ENCODE results near the gene TTC9B.

The TTC9B gene

GRCh38 chr19:40257096-40257517, 38.9 kb upstream of the TTC9B start:
- no peak for TF ChIP-seq CTCF (conservative IDR thresholded peaks at IDR 0.05; ENCODE audit: low read depth)
- peak overlapping the region; percentile 61 for H3K27ac ChIP-seq
- ChIA-PET POLR2A (ENCODE audit: low non-redundant PET) (interaction anchor here (0.5 kb wide), 1 partner anchor 254 kb away, joined by 6 read pairs; no protein-coding TSS in a partner anchor), CTCF (interaction anchor here (0.6 kb wide), 1 partner anchor 16 kb away, joined by 3 read pairs; no protein-coding TSS in a partner anchor)
- peak; percentile 62 for DNase-seq (ENCODE audit: low spot score)

GRCh38 chr19:40256512-40256911, 38.3 kb upstream of the TTC9B start:
- no peak for TF ChIP-seq CTCF (conservative IDR thresholded peaks at IDR 0.05; ENCODE audit: low read depth)
- ChIA-PET CTCF (no interaction called here), POLR2A (ENCODE audit: low non-redundant PET) (interaction anchor here (0.5 kb wide), 1 partner anchor 254 kb away, joined by 6 read pairs; no protein-coding TSS in a partner anchor)
- H3K27ac ChIP-seq: peak overlapping the region; percentile 61
- no peak for DNase-seq (ENCODE audit: low spot score)

- ChIA-PET CTCF (no interaction called here), POLR2A (ENCODE audit: low non-redundant PET) (no interaction called here)
- TF ChIP-seq CTCF (conservative IDR thresholded peaks at IDR 0.05; ENCODE audit: low read depth): no peak
- H3K27ac ChIP-seq: no peak overlapping the region
- DNase-seq (ENCODE audit: low spot score): no peak
Measured at GRCh38 chr19:40255619-40256166, 37.5 kb upstream of the TTC9B start.

GRCh38 chr19:40254714-40255418, 36.7 kb upstream of the TTC9B start:
- no peak overlapping the region for H3K27ac ChIP-seq
- ChIA-PET POLR2A (ENCODE audit: low non-redundant PET) (no interaction called here), CTCF (interaction anchor here (0.5 kb wide), 1 partner anchor 56 kb away, joined by 3 read pairs; no protein-coding TSS in a partner anchor)
- TF ChIP-seq CTCF (conservative IDR thresholded peaks at IDR 0.05; ENCODE audit: low read depth): no peak
- no peak for DNase-seq (ENCODE audit: low spot score)

- DNase-seq (ENCODE audit: low spot score): no peak
- no peak overlapping the region for H3K27ac ChIP-seq
- ChIA-PET POLR2A (ENCODE audit: low non-redundant PET) (no interaction called here), CTCF (no interaction called here)
- no peak for TF ChIP-seq CTCF (conservative IDR thresholded peaks at IDR 0.05; ENCODE audit: low read depth)
Measured at GRCh38 chr19:40253611-40254092, 35.5 kb upstream of the TTC9B start.

- POLR2A ChIA-PET (ENCODE audit: low non-redundant PET): no interaction called here
Measured at GRCh38 chr19:40252395-40252794, 34.2 kb upstream of the TTC9B start.

More at GRCh38 chr19:40252395-40252794, 34.2 kb upstream of the TTC9B start:
- H3K27ac ChIP-seq: peak overlapping the region; percentile 24; the same call in 1 of the 2 replicates
- CTCF ChIA-PET: no interaction called here
- TF ChIP-seq CTCF (conservative IDR thresholded peaks at IDR 0.05; ENCODE audit: low read depth): no peak
- no peak for DNase-seq (ENCODE audit: low spot score)
